H1 (cell line): ENCODE data around the gene RIC8A. TPM values are rescaled to one million over a fixed set of nuclear protein-coding genes. Genes with fewer than 3 reads are reported as not detected.
"Not testable (repeated sequence)": the region's sequence is repeated elsewhere in the genome, so short reads cannot be mapped to it uniquely, and the experiment has no call there.

ENCODE experiments used
- CTCF ChIA-PET: fragments of 300-600 bp; sonication (Branson Sonifier 250); formaldehyde crosslinking; loops from one replicate; lab custom pipeline; 2021; ENCODE audit not compliant: partially characterized antibody; lab: Charles Lee
- POLR2A ChIA-PET: fragments of 300-600 bp; sonication (Branson Sonifier 250); formaldehyde crosslinking; loops from one replicate; lab custom pipeline; 2021; ENCODE audit warnings: inconsistent platforms; ENCODE audit not compliant: partially characterized antibody; lab: Charles Lee
- DNase-seq, 2 experiments: peaks; one replicate each; pipeline versions ENCODE4 v3.0.0 to v3.0.0-alpha.2; 2010 to 2022; ENCODE audit warnings: low spot score in 2 of 2, low read depth in 1 of 2, mixed read lengths in 1 of 2
- FAIRE-seq: peaks from 2 replicates; lab custom pipeline; 2011; peaks lifted over from hg19 to GRCh38; lab: Jason Lieb, UNC
- H2AFZ ChIP-seq: 2 replicates; pipeline ENCODE4 v1.8.1; 2012; ENCODE audit warnings: low read length, inconsistent platforms
- H2AK5ac ChIP-seq: 2 replicates; pipeline ENCODE4 v1.6.1; 2013; ENCODE audit warnings: low read depth, low read length
- H2BK120ac ChIP-seq: replicated peaks from 2 replicates; pipeline ENCODE3; 2013; ENCODE audit warnings: low read depth, low read length, inconsistent platforms
- H2BK12ac ChIP-seq: 2 replicates; pipeline ENCODE4 v1.6.1; 2013; ENCODE audit warnings: low read depth, low read length
- H2BK15ac ChIP-seq: 2 replicates; pipeline ENCODE4 v1.6.1; 2013; ENCODE audit warnings: low read length
- H2BK20ac ChIP-seq: 2 replicates; pipeline ENCODE4 v1.6.1; 2013; ENCODE audit warnings: low read length
- H2BK5ac ChIP-seq: 2 replicates; pipeline ENCODE4 v1.6.1; 2013; ENCODE audit warnings: low read depth, low read length
- H3K14ac ChIP-seq: 2 replicates; pipeline ENCODE4 v1.6.1; 2013; ENCODE audit warnings: inconsistent platforms; ENCODE audit not compliant: insufficient read length
- H3K18ac ChIP-seq: 2 replicates; pipeline ENCODE4 v1.6.1; 2013; ENCODE audit warnings: low read length; ENCODE audit errors: extremely low read depth
- H3K23ac ChIP-seq: 2 replicates; pipeline ENCODE4 v1.6.1; 2013; ENCODE audit warnings: inconsistent platforms; ENCODE audit not compliant: insufficient read length
- H3K23me2 ChIP-seq: 2 replicates; pipeline ENCODE4 v1.6.1; 2013; ENCODE audit warnings: low read depth, low read length
- H3K27ac ChIP-seq: 2 replicates; pipeline ENCODE4 v1.6.1; 2011; ENCODE audit warnings: low read depth, low read length, inconsistent platforms
- H3K27me3 ChIP-seq, 4 experiments: replicated peaks in 1 of 4; 1 replicate in 1 of 4; 2 replicates in 3 of 4; pipeline versions ENCODE4 v1.6.1 to v1.8.1; 2011 to 2013; ENCODE audit warnings: low read length in 3 of 4, mild to moderate bottlenecking in 3 of 4, inconsistent platforms in 2 of 4, mixed read lengths in 2 of 4, moderate library complexity in 1 of 4; ENCODE audit not compliant: control insufficient read depth in 3 of 4, insufficient read depth in 3 of 4; ENCODE audit errors: extremely low read depth in 1 of 4
- H3K36me3 ChIP-seq, 4 experiments: 2 replicates each; pipeline versions ENCODE4 v1.6.1 to v1.8.1; 2011 to 2013; ENCODE audit warnings: mild to moderate bottlenecking in 4 of 4, low read length in 3 of 4, moderate library complexity in 2 of 4, control low read depth in 1 of 4, inconsistent platforms in 1 of 4; ENCODE audit not compliant: insufficient read depth in 4 of 4, control insufficient read depth in 2 of 4
- H3K4ac ChIP-seq: replicated peaks from 2 replicates; pipeline ENCODE3; 2013; ENCODE audit warnings: low read length, low read depth, mixed read lengths, inconsistent platforms; ENCODE audit not compliant: insufficient read length
- H3K4me1 ChIP-seq, 4 experiments: replicated peaks in 1 of 4; 1 replicate in 1 of 4; 2 replicates in 3 of 4; pipeline versions ENCODE4 v1.6.1 to v1.8.1; 2011 to 2013; ENCODE audit warnings: low read length in 3 of 4, inconsistent platforms in 2 of 4, mixed read lengths in 1 of 4; ENCODE audit not compliant: insufficient read depth in 4 of 4, control insufficient read depth in 3 of 4
- H3K4me2 ChIP-seq, 2 experiments: 2 replicates each; pipeline versions ENCODE4 v1.6.1 to v1.8.1; 2011 to 2013; ENCODE audit warnings: low read depth in 2 of 2, low read length in 2 of 2, control low read depth in 1 of 2, inconsistent platforms in 1 of 2, mild to moderate bottlenecking in 1 of 2; ENCODE audit not compliant: insufficient read depth in 1 of 2
- H3K4me3 ChIP-seq, 4 experiments: fragments of 200-600, 300-600 bp in 1 of 4; sonication (generic), shearing (Covaris generic), sonication (Bioruptor Twin) in 1 of 4; 2 replicates each; pipeline versions ENCODE4 v1.5.1 to v1.8.1; 2011 to 2016; ENCODE audit warnings: low read length in 4 of 4, low read depth in 3 of 4, control low read depth in 2 of 4, inconsistent platforms in 2 of 4, mild to moderate bottlenecking in 2 of 4, mixed read lengths in 1 of 4, moderate library complexity in 1 of 4; ENCODE audit not compliant: insufficient read depth in 2 of 4; ENCODE audit errors: extremely low read depth in 1 of 4
- H3K56ac ChIP-seq: replicated peaks from 2 replicates; pipeline ENCODE3; 2013; ENCODE audit warnings: low read depth, mild to moderate bottlenecking, mixed read lengths, low read length, inconsistent platforms; ENCODE audit not compliant: insufficient read length
- H3K79me1 ChIP-seq: 2 replicates; pipeline ENCODE4 v1.6.1; 2013; ENCODE audit warnings: low read depth, low read length, control low read depth
- H3K79me2 ChIP-seq, 2 experiments: 2 replicates each; pipeline versions ENCODE4 v1.6.1 to v1.8.1; 2012 to 2013; ENCODE audit warnings: low read length in 2 of 2, mild to moderate bottlenecking in 2 of 2, inconsistent platforms in 1 of 2; ENCODE audit not compliant: insufficient read depth in 2 of 2, control insufficient read depth in 1 of 2
- H3K9ac ChIP-seq, 4 experiments: replicated peaks in 1 of 4; 1 replicate in 1 of 4; 2 replicates in 3 of 4; pipeline versions ENCODE4 v1.6.1 to v1.8.1; 2011 to 2013; ENCODE audit warnings: low read depth in 3 of 4, low read length in 3 of 4, control low read depth in 2 of 4, mild to moderate bottlenecking in 2 of 4, moderate library complexity in 2 of 4, inconsistent platforms in 1 of 4; ENCODE audit errors: extremely low read depth in 1 of 4
- H3K9me3 ChIP-seq, 2 experiments: 2 replicates each; pipeline versions ENCODE4 v1.6.1 to v1.8.1; 2012 to 2013; ENCODE audit warnings: mild to moderate bottlenecking in 2 of 2, moderate library complexity in 2 of 2, control low read depth in 1 of 2, inconsistent platforms in 1 of 2, low read depth in 1 of 2, low read length in 1 of 2, mixed read lengths in 1 of 2; ENCODE audit not compliant: insufficient read depth in 2 of 2
- H4K20me1 ChIP-seq, 2 experiments: replicated peaks in 1 of 2; 2 replicates each; pipeline versions ENCODE3 to v1.8.1; 2011 to 2013; ENCODE audit warnings: inconsistent platforms in 2 of 2, low read length in 2 of 2, mild to moderate bottlenecking in 1 of 2; ENCODE audit not compliant: insufficient read depth in 2 of 2, control insufficient read depth in 1 of 2
- H4K5ac ChIP-seq: 2 replicates; pipeline ENCODE4 v1.6.1; 2013; ENCODE audit warnings: low read length, low read depth, mixed read lengths, inconsistent platforms; ENCODE audit not compliant: insufficient read length
- H4K8ac ChIP-seq: 2 replicates; pipeline ENCODE4 v1.8.0; 2013; ENCODE audit warnings: mild to moderate bottlenecking, moderate library complexity, low read length, inconsistent platforms; ENCODE audit not compliant: insufficient read depth; ENCODE audit errors: extremely low read depth
- H4K91ac ChIP-seq: replicated peaks from 2 replicates; pipeline ENCODE3; 2013; ENCODE audit warnings: low read length, mixed read lengths, inconsistent platforms; ENCODE audit not compliant: insufficient read length
- WGBS, 2 experiments: shearing (Covaris generic) in 1 of 2; methylation state at CpG; one replicate each; pipeline versions ENCODE4 v1.1.6 to v1.1.7; 2013 to 2015; ENCODE audit warnings: low lambda C conversion rate in 2 of 2, mixed read lengths in 2 of 2, inconsistent platforms in 1 of 2, low coverage in 1 of 2, missing lambda C conversion rate in 1 of 2; ENCODE audit not compliant: insufficient replicate concordance in 2 of 2, insufficient coverage in 1 of 2, insufficient read length in 1 of 2; ENCODE audit errors: extremely low coverage in 1 of 2, missing lambda C conversion rate in 1 of 2; 5-methylcytosine and 5-hydroxymethylcytosine counted together
- polyA plus RNA-seq, 7 experiments: library from polyadenylated mRNA; depleted of rRNA in 3 of 7; stranded (reverse) in 5 of 7; unstranded in 2 of 7; fragments of >200 nt in 5 of 7; fragments of 200-250 nt in 2 of 7; gene quantifications; 1 replicate in 5 of 7; 2 replicates in 1 of 7; 4 replicates in 1 of 7; pipeline versions ENCODE4 v1.2.1 to v1.2.3, GENCODE V29; 2011 to 2013; ENCODE audit warnings: missing spikeins in 2 of 7, mixed read lengths in 2 of 7
- total RNA-seq: library from RNA; stranded (reverse); fragmentation: NEBNext Ultra II Directional; extraction: Animal tissue kit (Norgen Biotek cat#: 25700); gene quantifications from 2 replicates; pipeline ENCODE4 v1.2.1, GENCODE V29; 2021

The RIC8A gene
- total and polyA plus RNA-seq, 2 of the 8 experiments (the other 6 are each of a cell fraction or from before 2014, with no cell fraction given) = 67.0 to 105 TPM

- H2BK120ac ChIP-seq, H4K8ac ChIP-seq, H3K4me1 ChIP-seq, H2BK20ac ChIP-seq, H3K23me2 ChIP-seq, H3K9ac ChIP-seq, H3K56ac ChIP-seq, H3K4me2 ChIP-seq, H2AK5ac ChIP-seq, H4K91ac ChIP-seq, H3K36me3 ChIP-seq, H3K4me3 ChIP-seq, H4K20me1 ChIP-seq, H2BK5ac ChIP-seq, H3K23ac ChIP-seq, H2BK15ac ChIP-seq, H3K18ac ChIP-seq, DNase-seq, H3K14ac ChIP-seq, POLR2A ChIA-PET, H3K79me1 ChIP-seq, H4K5ac ChIP-seq, H3K27ac ChIP-seq, H3K4ac ChIP-seq, H2AFZ ChIP-seq, H2BK12ac ChIP-seq, H3K27me3 ChIP-seq, H3K79me2 ChIP-seq, FAIRE-seq: not testable (repeated sequence)
- CTCF ChIA-PET = interaction anchor here (1.2 kb wide), 1 partner anchor 10 kb away, joined by 3 read pairs; no protein-coding TSS in a partner anchor
- peaks cover 9 to 22% of the 10 kb centered on the region in 2 experiments for H3K9me3 ChIP-seq
- 77% methylated on average over 8 of the region's 11 CpGs; no CpG with 5 or more reads in 1 of the 2 experiments for WGBS, 2 experiments
Measured at GRCh38 chr11:192674-193128, 14.8 kb upstream of the RIC8A start, which contains the start of gene SCGB1C1. TSS of gene SCGB1C1 (plus strand) at chr11:193078. CDS start at chr11:193100, 22 bp downstream.

GRCh38 chr11:193481-193880 lies 14.0 kb upstream of the RIC8A start:
- 85% methylated on average over 4 of the region's 5 CpGs; no CpG with 5 or more reads in 1 of the 2 experiments for WGBS, 2 experiments

More at GRCh38 chr11:193481-193880, 14.0 kb upstream of the RIC8A start:
- FAIRE-seq, H3K23ac ChIP-seq, H3K14ac ChIP-seq, POLR2A ChIA-PET, H3K9ac ChIP-seq, H2BK5ac ChIP-seq, H4K8ac ChIP-seq, H3K27me3 ChIP-seq, H2BK12ac ChIP-seq, H3K56ac ChIP-seq, H4K91ac ChIP-seq, H3K4me2 ChIP-seq, H3K18ac ChIP-seq, H3K36me3 ChIP-seq, H2BK120ac ChIP-seq, H2AFZ ChIP-seq, H3K4me3 ChIP-seq, H3K4me1 ChIP-seq, H3K27ac ChIP-seq, H2BK20ac ChIP-seq, H3K79me2 ChIP-seq, H3K79me1 ChIP-seq, H2BK15ac ChIP-seq, H4K20me1 ChIP-seq, H3K4ac ChIP-seq, H2AK5ac ChIP-seq, DNase-seq, H3K23me2 ChIP-seq, H4K5ac ChIP-seq, CTCF ChIA-PET: not testable (repeated sequence)
- peaks cover 9 to 24% of the 10 kb centered on the region in 2 experiments for H3K9me3 ChIP-seq
